NCI-H526 (cell line): Measurements from ENCODE around the gene GNB1L.

Experiments
- DNase-seq, 2 experiments: peaks; one replicate each; lab custom pipeline; 2025; lab: John Stamatoyannopoulos, UW

GNB1L gene, protein sequence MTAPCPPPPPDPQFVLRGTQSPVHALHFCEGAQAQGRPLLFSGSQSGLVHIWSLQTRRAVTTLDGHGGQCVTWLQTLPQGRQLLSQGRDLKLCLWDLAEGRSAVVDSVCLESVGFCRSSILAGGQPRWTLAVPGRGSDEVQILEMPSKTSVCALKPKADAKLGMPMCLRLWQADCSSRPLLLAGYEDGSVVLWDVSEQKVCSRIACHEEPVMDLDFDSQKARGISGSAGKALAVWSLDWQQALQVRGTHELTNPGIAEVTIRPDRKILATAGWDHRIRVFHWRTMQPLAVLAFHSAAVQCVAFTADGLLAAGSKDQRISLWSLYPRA

DNA sequence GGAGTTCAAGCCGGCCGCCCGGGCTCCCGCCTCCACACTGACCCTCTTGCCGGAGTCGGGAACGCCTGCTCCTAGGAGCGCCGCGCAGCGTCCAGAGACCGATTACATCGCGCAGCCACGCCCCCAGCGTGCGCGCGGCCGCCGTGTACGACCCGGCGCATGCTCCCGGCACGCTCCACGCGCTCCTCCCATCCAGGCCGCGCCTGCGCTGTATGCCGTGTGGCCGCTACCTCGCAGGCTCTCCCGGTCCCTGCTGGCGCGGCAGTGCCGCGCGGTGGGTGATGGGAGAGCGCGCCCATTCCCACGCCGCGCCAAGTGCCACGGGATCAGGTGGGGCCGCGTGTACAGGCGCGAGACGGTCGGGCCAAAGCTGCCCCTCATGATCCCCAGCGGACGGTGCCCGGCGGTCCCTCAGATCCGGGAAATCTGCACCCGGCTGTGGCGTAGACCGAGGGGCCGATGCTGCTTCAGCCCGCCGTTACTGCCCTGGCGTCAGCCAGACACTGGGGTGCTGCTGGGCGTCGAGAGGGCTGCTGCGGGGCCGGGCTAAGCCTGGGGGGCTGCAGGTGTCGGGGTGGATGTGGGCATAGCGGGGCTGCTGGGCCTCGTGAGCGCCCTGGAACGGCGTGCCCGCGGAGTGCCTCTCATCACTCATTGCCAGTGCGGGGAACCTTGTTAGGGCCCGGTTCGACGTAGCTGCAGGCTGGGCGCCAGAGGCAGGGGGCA is at the start of gene GNB1L, which contains the start of gene RTL10:
Gene GNB1L (minus strand): TSS at position 97 of the 726 bp plus-strand sequence. CDS start 33,519 bp downstream, outside the sequence.
Gene RTL10 (minus strand): TSS at position 97 of the 726 bp plus-strand sequence. CDS start 2,613 bp downstream, outside the sequence.
- peak; percentile 74 to 95 for DNase-seq

GRCh38 chr22:19904174-19904856 is 49.6 kb upstream of the GNB1L start:
- no peak for DNase-seq

DNA sequence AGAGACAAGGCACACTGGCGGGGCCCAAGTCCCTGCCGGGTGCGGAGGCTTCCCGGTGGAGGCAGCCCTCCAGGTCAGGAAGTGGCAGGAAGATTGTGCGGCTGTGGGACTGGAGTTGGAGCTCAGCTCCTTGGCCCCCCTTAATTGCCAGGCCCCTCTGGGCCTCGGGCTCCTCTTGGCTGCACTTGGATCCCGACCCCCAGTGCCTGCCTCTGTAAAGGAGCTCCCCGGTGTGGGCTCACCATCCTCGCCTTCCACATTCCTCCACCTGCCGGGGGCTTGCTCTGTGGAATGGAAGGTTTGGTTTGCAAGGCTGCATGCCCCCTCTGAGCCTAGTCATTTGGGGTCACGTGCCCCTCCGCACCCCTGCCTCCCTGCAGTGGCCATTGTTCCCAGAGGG is 48.8 kb upstream of the GNB1L start:
- no peak for DNase-seq

- no peak for DNase-seq
Measured at GRCh38 chr22:19903031-19903430, 48.4 kb upstream of the GNB1L start.

DNA sequence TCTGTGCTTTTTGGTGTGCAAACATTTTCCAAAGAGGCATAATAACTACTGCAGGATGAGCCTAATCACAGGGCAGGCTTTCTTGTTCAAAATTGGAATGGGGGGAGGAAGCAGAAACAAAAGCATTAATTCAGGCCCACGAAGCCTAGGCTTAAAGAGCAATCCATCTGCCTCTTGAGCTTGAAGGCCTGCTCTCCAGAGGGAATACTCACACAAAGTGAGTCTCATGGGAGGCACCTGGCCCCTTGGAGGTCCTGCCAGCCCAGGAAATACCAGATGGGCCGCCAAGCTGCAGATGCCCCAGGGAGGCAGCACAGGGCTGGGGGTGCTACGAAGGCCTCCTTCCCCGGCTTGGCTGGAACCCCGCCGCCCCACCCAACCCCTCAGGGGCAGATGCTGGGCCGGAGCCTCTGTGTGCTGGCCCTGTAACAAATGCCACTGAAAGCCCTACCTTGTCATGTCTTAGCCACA is 47.6 kb upstream of the GNB1L start:
- DNase-seq = no peak

GRCh38 chr22:19901577-19902244 is 47.0 kb upstream of the GNB1L start:
- DNase-seq = no peak

DNA sequence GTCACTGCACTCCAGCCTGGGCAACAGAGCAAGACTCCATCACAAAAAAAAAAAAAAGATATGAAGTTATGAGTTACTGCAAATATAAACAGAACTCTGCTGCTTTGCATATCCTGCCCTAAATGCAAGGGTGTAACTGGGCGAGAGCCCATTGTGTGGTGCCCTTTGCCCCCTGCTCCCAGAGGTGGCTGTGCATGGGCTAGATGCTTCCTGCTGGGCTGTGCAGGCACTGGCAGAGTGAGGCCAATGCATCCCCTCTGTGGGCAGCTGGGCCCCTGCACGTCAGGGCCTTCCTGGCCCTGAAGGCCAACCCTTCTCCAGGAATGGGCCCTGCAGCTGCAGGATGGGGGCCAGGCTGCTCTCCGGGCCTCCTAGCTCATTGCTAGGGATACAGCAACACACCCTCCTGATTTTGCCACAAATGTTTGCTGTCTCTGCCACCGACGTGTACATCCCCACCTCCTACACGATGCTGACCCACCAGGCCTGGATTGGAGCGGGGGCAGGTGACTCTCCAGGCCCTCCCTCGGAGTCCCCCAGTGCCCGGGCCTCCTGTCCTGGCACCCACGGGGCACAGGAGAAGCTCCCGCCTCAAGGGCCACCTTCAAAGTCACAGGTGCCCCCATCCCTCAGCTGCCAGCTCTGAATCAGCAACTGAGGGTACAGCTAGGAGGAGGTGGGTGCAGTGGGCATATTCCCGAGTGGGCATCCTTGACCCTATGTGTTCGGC is 46.2 kb upstream of the GNB1L start:
- peak in 1 of 2 experiments; percentile 21 for DNase-seq

DNA sequence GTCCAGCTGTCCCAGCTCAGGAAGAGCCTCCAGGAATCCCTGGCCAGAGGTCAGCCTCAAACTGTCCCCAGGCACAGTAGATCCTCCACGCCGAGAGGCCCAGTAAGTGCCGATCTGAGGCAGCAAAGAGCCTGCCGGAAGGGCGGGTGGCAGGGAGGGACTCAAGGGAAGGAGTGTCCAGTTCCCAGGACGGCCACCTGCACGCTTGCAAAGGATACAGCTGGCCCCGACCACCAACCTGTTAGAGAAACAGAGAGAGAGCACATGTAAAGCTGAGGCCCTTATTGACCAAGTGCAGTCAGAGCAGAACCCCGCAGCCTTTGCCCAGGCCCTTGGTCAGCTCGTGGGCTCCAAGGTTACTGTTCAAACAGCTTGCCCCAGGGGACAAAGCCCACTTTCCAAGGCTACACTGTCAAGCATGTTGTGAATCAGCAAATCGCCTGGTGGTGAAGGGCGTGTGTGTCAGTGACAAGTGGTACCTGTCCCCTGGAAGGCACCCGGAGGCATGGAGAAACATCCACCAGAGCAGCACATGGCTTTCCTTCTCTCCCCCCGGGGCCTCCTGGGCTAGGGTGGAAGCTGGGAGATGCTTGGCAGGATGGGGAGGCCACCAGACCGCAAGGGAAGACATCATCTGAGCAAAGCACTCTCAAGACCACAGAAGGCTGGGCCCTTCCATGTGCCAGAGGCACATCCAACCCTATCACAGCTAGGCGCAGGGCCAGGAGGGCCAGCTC is 44.3 kb upstream of the GNB1L start:
- no peak for DNase-seq

DNA sequence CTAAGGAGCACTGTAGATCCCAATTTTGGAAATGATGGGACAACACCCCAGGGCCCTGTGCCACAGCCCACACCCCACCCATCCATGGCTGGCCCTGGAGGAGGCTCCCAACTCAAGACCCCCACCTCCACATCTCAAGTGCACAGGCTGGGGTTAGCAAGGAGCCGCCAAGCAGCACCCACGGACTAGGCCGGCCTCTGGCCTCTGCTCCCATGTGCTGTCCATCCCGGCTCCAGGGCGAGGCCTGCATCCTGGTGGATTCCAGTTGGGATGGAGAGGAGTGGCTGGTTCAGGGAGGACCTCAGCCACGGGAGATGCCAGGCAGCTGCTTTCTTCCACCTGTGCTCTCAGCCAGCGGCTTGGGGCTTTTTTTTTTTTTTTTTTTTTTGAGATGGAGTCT is 43.5 kb upstream of the GNB1L start:
- DNase-seq = no peak

DNA sequence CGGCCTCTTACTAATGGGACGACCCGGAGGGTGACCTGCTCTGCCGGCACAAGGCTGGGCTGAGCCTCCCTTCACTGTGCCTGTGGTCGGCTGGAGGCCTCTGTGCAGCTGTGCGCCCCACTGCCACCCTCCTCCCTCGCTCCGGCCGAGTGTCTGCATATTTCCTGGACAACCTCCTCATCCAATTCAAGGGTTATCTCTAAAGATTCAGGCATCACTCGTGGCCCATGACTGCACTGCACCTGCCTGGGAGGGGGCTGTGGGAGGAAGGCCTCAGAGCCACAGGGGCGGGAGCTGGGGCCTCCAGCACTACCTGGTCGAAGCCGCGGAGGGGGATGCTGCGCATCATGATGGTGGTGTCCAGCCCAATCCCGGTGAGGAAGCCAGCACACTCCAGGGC is 43.1 kb upstream of the GNB1L start:
- DNase-seq = no peak

GRCh38 chr22:19896665-19897355 is 42.1 kb upstream of the GNB1L start:
- no peak for DNase-seq

DNA sequence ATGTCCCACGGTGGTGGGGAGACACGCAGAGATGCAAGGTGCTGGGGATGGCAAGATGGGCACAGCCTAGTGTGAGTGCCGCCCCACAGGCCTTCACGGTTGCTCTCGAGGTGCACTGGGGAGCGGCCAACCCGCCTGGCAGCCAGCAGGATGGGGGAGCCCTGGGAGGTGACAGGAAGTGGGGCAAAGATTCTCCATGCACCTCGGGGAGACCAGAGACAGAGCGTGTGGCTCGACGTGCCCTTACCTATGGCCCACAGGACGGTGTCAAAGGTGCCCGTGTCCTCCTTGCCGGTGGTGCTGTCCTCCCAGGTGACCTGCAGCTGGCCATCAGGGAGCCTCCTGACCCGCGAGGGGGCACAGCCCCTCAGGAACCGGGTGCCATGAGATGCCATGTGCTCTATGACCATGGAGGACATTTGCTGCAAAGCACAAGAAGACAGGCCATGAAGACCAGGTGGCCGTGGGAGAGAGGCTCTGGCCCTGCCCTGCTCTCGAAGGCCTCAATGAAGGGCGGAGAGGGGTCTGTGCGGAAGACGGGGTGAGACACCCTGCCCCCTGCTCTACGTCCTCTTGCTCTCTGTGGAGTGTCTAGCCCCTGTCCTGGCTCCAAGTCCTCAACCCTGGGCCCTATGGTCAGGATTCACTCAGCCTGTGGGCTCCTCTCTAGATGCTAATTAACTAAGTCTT is 40.6 kb upstream of the GNB1L start:
- DNase-seq = no peak

GRCh38 chr22:19893363-19893762 is 38.7 kb upstream of the GNB1L start:
- DNase-seq = no peak

DNA sequence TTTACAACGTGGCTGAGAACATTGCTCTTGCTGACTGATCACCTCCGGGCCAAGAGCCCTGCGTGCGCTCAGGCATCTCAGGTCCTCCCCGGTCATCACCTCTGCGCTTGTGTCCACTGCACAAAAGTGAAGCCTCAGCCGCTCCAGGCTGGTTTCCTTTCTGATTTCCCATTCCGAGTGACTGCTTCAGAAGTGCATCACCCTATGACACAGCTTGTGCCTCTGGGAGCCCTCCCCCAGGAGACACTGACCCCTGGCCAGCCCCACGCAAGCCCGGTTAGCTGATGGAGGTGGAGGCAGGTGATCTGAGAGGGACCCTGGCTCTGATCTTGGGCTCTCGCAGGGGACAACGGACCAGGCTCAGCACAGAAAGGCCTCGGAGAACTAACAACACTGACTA is 38.3 kb upstream of the GNB1L start:
- no peak for DNase-seq

DNA sequence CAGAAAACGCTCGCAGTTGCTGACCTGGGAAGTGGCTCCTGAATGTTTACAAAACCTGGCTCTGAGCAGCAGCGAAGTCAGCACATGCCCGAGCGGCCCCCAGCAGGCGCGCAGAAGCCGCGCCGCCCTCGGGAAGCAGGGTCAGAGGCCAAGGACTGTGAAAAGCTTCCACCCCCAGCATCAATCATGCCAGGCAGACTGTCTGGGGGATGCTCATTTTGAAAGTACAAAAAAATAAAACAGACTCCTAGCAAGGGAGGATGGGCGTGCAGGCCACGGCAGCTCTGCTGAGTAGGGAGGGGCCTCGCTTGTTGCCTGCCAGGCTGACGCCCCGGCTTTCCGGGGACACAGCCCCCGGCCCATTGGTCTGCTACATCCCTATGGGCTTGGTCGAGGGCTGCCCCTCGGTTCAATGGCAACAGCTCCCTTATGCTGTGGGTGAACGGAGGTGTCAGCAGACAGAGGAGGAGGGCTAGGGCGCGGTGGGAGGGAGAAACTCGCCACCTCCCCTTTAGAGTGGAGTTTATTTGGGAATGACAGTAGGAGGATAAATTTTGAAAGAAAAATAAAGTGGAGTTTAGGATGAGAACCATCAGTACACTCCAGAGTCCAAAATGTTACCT is 37.7 kb upstream of the GNB1L start:
- no peak for DNase-seq

DNA sequence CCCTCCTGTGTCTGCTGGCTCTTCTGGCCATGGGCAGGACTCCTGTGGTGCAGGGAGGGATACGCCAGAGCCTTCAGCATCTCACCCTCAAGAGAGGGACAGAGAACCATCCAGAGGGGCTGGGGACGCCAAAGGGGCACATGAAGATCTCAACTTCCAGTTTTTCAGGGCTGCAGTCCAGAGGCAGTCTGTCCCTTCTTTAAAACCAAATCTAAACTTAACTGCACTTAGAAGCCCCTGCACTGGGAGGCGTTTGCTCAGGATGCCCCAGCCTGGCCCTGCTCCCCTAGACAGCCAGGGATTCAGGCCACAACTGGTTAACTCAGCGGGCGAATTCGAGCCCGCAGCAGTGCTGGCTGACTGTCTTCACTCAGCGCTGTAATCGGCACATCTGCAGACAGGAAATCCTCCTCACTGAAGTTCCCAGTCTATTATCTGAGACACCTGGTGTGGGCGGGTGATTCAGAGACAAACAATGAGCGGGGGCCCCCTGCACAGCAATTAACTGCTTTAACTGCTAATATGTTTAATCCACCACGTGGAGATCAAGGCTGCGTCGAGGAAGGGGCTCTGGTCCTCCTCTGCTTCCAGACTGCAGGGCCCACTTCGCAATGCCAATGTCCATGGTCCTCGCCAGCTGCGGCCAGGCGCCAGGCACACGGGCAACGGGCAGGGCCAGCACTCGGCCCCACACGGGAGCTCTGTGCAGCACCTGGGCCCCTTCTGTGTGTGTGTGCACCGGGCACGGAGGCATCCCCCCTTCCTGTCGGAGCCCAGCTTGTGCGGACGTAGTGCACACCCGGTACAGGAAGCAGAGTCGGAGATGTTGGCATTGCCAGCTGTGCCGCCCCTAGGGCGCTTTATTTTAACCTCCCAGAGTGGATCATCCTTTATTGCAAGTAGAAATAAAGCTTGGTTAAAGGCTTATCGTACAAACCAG is 36.9 kb upstream of the GNB1L start:
- DNase-seq = peak in 1 of 2 experiments; percentile 27

DNA sequence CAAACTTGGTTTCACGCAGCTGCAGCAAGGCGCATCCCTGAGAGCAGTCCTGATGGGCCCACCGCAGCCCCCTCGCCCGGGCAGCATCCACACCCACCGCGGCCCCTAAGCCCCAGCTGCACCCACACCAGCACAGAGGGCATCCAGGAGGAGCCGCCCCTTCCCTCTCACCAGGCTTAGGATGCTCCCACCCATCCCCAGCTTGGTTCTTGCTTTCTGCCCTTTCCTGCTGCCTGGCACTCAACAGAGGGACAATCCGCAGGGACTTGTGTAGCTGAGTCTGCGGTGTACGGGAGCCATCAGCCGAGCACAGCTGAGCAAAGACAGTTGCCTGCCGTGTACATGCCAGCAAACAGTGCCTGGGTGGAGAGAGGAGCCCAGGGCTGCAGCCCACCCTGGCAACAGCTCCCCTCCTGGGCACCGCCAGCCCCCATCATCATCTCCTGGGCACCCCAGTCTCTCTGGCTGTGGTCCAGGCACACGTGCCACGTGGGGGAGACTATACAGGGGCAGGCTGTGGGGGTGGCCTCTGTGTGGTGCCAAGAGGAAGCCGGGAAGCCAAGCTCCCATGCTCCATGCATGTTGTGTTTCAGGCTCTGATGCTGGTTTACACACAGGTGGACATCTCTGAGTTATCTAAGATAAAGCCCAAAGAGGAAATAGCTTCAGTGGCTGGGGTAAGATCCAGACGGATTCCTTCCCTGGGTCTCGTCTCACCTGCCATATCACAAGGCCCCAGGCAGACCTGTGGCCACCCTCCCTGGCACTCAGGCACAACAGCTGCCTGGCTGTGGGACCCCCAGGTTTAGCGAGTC is 36.0 kb upstream of the GNB1L start:
- DNase-seq = no peak
